Measurements from ENCODE around the gene PDGFRA. TPM values are rescaled to one million over a fixed set of nuclear protein-coding genes. Genes with fewer than 3 reads are reported as not detected.
"Not testable (repeated sequence)": the region's sequence is repeated elsewhere in the genome, so short reads cannot be mapped to it uniquely, and the experiment has no call there.

PDGFRA gene
- total RNA-seq, 1 experiment from 2014 or later = 10.8 TPM

DNA sequence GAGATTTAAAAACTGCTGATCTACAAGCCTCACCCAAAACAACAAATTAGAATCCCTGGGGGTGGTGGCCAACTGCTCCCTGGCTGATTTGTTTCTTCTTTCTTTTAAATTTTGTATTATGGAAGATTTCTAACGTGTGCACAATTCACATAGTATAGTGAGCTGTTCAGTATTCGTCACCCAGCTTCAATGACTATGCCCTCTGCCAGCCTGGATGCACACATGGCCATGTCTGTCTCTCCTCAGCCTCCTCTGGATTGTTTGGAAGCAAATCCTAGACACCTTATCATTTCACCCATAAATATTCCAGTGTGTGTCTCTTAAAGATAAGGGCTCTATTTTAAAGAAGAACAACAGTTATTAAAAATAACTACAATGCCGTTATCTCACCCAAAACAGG lies 61.9 kb downstream of the PDGFRA start:
- H3K36me3 ChIP-seq (replicated peaks; ENCODE audit: control insufficient read depth, insufficient read depth, low read length) = no peaks in the 10 kb centered on the region

DNA sequence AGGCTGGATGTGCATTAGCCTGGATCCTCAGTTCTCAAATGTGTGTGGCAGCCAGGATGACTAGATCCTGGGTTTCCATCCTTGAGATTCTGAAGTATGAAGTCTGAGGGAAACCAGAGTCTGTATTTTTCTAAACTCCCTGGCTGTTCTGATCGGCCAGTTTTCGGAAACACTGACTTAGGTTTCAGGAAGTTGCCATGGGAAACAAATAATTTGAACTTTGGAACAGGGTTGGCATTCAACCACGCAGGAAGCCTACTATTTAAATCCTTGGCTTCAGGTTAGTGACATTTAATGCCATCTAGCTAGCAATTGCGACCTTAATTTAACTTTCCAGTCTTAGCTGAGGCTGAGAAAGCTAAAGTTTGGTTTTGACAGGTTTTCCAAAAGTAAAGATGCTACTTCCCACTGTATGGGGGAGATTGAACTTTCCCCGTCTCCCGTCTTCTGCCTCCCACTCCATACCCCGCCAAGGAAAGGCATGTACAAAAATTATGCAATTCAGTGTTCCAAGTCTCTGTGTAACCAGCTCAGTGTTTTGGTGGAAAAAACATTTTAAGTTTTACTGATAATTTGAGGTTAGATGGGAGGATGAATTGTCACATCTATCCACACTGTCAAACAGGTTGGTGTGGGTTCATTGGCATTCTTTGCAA lies 67.6 kb downstream of the PDGFRA start:
- H3K4me3 ChIP-seq (ENCODE audit: insufficient read depth, low read depth, low read length) = no peak overlapping the region
- no peaks in the 10 kb centered on the region for H3K27me3 ChIP-seq (ENCODE audit: control insufficient read depth, insufficient read depth, low read length)
- no peaks in the 10 kb centered on the region for H3K36me3 ChIP-seq (replicated peaks; ENCODE audit: control insufficient read depth, insufficient read depth, low read length)
- DNase-seq = no peak

More for the DNA sequence above, 61.9 kb downstream of the PDGFRA start:
- no peaks in the 10 kb centered on the region for H3K27me3 ChIP-seq (ENCODE audit: control insufficient read depth, insufficient read depth, low read length)
- no peak overlapping the region for H3K4me3 ChIP-seq (ENCODE audit: insufficient read depth, low read depth, low read length)
- no peak for DNase-seq

DNA sequence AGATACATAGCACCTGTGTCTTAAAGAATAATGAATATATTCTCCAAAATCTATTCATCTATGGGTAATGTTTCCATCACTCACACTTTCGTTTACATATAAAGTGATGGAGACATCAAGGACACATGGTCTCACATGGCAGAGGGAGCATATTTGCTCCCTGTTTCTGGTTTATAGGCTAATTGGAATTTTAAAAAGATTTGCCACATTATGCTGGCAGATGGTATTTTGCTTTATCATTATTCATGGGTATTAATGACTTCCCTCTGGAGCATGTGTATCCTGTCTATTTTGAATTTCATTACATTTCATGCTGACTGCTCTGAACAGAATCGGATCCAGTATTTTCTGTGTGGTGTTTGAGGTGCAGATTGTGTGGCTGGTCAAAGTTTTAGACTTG lies 79.0 kb downstream of the PDGFRA start:
- H3K27me3 ChIP-seq (ENCODE audit: control insufficient read depth, insufficient read depth, low read length) = no peaks in the 10 kb centered on the region
- H3K4me3 ChIP-seq (ENCODE audit: insufficient read depth, low read depth, low read length) = no peak overlapping the region
- H3K36me3 ChIP-seq (replicated peaks; ENCODE audit: control insufficient read depth, insufficient read depth, low read length) = no peaks in the 10 kb centered on the region
- no peak for DNase-seq

DNA sequence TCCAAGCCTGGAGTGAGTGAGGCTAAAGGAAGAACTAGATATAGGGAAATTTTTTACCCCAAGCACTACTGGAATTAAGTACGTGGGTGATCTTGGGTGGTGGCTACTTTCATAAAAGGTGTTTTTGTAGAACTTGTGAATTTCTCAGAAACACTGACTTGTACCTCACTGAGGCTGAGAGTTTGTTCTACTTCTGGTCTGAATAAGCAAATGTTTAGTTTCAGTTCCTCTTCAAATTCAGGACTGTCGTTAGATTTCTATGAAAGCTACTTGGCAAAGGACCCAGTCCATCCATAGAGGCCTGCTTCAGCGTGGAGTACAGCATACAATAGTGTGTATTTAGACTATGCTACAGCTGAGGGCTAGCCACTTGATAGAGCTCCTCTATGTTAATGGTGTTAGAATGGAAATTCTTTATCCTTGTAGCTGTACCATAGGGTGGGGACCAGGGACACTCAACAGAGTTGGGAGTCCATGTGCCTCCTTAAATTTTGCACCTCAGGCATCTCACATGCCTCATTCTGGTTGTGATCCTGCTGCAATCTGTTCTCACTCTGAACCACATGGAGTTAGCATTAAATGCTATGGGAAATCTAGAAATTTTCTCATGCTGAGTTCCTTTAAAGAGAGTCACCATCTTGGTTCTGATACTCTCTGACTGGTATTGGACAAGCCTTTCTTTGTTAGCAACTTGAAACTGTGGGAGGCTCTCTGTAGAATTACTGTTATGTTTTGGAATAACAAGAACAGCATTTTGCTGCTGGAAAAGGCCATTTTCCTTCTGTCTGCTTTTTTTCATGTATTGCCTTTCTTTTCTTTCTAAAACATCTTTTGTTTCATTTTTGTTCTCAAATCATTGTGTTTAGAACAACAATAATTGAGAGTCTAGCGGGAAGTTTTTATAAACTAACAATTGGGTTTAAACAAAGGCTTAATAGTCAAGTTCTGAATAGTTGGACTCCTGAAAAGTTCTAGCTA lies 86.8 kb downstream of the PDGFRA start:
- Histone ChIP-seq H3K27me3 (ENCODE audit: control insufficient read depth, insufficient read depth, low read length) (no peaks in the 10 kb centered on the region), H3K36me3 (replicated peaks; ENCODE audit: control insufficient read depth, insufficient read depth, low read length) (no peaks in the 10 kb centered on the region), H3K4me3 (ENCODE audit: insufficient read depth, low read depth, low read length) (no peak overlapping the region)
- no peak for DNase-seq

DNA sequence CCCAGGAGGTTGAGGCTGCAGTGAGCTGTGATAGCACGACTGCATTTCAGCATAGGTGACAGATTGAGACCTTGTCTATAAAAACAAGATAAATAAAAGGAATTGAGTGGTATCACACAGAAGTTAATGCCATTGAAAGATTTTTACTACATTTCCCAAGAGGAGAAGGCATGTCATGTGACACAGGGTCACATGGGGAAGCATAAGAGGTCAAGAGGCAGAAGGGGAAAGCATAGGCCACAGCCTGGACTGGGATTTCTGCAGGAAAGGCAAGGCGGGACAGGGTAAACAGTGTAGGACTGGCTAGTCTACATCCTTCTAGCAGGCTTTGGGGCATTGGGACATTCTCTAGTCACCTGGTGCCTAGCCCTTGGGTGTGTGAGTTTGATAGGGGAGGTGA lies 88.6 kb downstream of the PDGFRA start:
- H3K4me3 ChIP-seq (ENCODE audit: insufficient read depth, low read depth, low read length) = no peak overlapping the region
- no peaks in the 10 kb centered on the region for H3K27me3 ChIP-seq (ENCODE audit: control insufficient read depth, insufficient read depth, low read length)
- no peaks in the 10 kb centered on the region for H3K36me3 ChIP-seq (replicated peaks; ENCODE audit: control insufficient read depth, insufficient read depth, low read length)
- DNase-seq = no peak

DNA sequence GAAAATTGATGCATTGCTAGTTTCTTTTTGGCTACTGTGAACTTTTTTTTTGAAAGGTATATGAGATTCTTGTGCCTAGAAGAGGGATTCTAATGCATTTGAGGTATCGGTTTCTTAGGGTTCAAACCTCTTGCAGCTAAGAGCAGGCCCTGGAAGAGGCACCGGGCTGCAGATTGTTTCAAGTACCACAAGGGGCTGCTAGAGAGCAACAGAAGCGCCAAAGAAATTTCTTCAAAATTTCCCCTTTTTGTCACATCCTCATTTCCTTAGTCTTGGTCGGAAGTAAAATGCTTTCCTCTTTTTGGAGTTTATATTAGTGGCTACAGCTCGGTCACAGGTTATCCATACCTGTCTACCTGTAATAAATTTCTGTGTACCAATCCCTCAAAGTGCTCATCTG lies 89.8 kb downstream of the PDGFRA start:
- Histone ChIP-seq H3K36me3 (replicated peaks; ENCODE audit: control insufficient read depth, insufficient read depth, low read length) (no peaks in the 10 kb centered on the region), H3K27me3 (ENCODE audit: control insufficient read depth, insufficient read depth, low read length) (no peaks in the 10 kb centered on the region), H3K4me3 (ENCODE audit: insufficient read depth, low read depth, low read length) (no peak overlapping the region)
- peak; percentile 46 for DNase-seq

DNA sequence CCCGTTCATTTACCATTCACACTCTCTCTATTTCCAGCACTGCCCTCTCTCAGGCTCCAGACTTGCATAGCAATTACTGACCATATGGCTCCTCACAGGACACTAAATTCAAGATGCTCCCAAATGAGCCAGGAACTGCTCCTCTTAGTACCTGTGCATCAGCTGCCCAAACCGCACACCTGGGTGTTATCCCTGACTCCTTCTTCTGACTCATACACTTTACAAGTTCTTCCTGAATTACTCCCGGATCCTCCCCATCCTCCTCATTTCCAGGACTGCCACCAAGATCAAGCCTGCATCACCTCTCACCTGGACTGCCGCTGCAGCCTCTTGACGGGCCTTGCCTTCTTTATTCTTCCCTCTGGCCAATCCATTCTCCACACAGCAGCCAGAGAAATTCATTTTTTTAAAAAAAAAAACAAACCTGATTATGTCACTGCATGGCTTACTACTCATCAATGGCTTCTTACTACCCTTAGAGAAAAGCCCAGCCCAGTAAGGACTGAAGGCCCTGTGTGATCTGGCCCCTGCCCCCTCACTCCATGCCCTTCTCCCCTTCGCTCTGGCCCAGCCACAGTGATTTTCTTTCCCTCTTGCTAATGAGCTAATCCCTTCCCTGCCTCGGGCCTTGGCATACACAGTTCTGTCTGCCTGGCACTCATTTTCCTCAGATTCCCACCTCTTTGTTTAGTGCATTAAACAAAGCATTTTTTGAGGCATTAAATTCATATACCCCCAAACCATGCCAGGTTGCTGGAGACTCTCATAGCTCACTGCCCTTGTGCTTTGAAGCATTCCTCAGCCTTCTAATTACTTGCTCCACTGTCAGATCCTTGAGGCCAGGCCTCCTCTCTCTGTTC lies 92.0 kb downstream of the PDGFRA start:
- no peak overlapping the region for H3K4me3 ChIP-seq (ENCODE audit: insufficient read depth, low read depth, low read length)
- no peak for DNase-seq
- no peaks in the 10 kb centered on the region for H3K27me3 ChIP-seq (ENCODE audit: control insufficient read depth, insufficient read depth, low read length)
- H3K36me3 ChIP-seq (replicated peaks; ENCODE audit: control insufficient read depth, insufficient read depth, low read length) = no peaks in the 10 kb centered on the region

DNA sequence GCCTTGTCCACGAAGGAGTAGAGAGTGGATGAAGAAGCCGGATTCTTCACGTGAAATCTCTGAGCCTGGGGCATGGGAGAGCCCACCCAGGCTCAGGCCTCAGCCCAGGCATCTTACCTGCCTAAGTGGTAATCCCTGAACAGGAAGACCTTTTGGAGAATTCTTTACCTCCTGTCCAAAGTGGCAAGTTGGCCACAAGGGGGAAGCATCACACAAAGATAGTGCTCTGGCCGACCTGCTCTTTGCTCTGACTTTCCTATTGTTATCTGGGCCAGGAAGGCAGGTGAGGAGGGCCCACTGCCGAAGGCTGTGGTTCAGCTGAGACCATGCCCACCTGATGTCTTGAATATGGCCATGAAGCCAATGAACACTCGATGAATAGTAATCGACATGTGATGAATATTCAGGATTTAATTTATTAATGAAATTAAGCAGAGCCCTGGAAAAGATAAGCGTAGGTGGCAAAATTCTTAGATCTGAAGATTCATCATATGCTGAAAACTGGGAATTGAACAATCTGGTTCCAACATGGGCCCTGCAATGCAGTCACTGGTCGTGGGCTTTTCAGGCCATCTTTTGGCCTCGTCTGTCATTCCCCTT lies 93.8 kb downstream of the PDGFRA start:
- DNase-seq = peak; percentile 83
- H3K36me3 ChIP-seq (replicated peaks; ENCODE audit: control insufficient read depth, insufficient read depth, low read length) = no peaks in the 10 kb centered on the region
- H3K4me3 ChIP-seq (ENCODE audit: insufficient read depth, low read depth, low read length) = no peak overlapping the region
- no peaks in the 10 kb centered on the region for H3K27me3 ChIP-seq (ENCODE audit: control insufficient read depth, insufficient read depth, low read length)

DNA sequence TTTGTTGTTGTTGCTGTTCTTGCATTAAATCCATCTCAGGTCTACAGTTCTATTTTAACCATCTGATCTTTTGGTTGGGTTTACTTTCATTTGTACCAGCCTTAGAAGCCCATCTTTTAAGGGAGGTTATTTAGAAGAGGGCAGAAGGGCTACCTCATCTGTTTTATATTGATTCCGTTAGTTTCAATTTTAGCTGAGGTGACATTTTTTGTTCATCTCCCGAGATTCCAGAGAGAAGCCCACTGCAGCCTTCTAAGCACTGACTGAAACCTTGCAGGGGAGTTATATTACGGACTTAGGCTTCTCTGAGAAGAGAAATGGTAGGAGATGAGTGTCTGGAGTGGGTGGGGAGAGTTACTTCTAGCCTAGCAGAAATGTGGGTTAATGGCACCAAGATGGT lies 101.8 kb downstream of the PDGFRA start:
- no peak for DNase-seq
- Histone ChIP-seq H3K4me3 (ENCODE audit: insufficient read depth, low read depth, low read length) (no peak overlapping the region), H3K27me3 (ENCODE audit: control insufficient read depth, insufficient read depth, low read length) (no peaks in the 10 kb centered on the region), H3K36me3 (replicated peaks; ENCODE audit: control insufficient read depth, insufficient read depth, low read length) (no peaks in the 10 kb centered on the region)

DNA sequence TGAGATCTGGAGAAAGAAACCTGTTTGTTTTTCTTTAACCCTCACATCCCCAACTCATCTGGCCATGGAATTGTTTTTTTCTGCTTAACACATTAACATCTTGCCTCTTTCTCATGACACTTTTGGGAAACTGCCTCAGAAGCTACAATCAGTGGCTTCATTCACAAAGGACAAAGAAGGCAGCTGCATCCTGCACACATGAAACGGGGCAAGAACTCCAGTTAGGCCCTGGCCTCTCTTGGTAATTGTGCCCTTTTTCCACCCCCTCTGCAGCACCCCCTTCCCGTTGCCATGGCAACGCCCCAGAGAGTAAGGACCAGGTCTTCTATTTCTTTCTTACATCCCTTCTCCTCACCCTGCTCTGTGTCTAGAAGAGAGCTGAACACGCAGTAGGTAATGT lies 103.4 kb downstream of the PDGFRA start:
- H3K4me3 ChIP-seq (ENCODE audit: insufficient read depth, low read depth, low read length) = no peak overlapping the region
- H3K27me3 ChIP-seq (ENCODE audit: control insufficient read depth, insufficient read depth, low read length) = no peaks in the 10 kb centered on the region
- no peaks in the 10 kb centered on the region for H3K36me3 ChIP-seq (replicated peaks; ENCODE audit: control insufficient read depth, insufficient read depth, low read length)
- DNase-seq = no peak

DNA sequence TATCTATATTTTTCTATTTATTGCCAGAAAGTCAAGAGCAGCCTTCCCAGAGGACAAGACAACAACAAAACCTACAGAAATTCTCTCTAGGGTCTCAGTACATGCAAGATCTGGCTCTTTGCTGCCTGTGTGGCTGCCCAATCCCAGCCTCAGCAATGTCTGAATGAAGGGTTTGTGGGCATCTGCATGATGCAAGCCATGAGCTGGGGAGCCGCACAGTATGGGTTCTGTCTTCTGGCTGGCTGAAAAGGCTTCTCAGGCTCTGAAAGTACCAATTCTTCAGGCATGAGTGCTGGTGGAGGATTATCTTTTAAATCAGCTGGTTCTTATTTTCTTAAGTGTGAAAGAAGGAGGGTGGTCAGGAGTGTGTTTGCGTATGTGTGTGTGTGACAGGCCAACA lies 104.6 kb downstream of the PDGFRA start:
- Histone ChIP-seq H3K4me3 (ENCODE audit: insufficient read depth, low read depth, low read length) (no peak overlapping the region), H3K36me3 (replicated peaks; ENCODE audit: control insufficient read depth, insufficient read depth, low read length) (no peaks in the 10 kb centered on the region), H3K27me3 (ENCODE audit: control insufficient read depth, insufficient read depth, low read length) (no peaks in the 10 kb centered on the region)
- DNase-seq = no peak

DNA sequence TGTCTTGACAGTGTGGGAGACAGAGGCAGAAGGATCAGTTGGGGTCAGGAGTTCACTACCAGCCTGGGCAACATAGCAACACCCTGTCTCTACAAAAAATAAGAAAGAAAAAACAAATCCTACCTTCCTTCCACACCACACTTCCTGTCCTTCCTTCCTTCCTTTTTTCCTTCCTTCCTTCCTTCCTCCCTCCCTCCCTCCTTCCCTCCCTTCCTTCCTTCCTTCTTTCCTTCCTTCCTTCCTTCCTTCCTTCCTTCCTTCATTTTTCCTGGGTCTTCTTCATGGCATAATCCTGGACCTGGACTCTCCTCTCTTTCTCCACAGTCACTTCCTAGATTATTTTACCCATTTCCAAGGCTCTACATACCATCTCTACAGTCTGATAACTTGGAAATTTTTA lies 105.7 kb downstream of the PDGFRA start:
- not testable (repeated sequence) for H3K27me3 ChIP-seq (ENCODE audit: control insufficient read depth, insufficient read depth, low read length); DNase-seq; H3K36me3 ChIP-seq (replicated peaks; ENCODE audit: control insufficient read depth, insufficient read depth, low read length); H3K4me3 ChIP-seq (ENCODE audit: insufficient read depth, low read depth, low read length)

DNA sequence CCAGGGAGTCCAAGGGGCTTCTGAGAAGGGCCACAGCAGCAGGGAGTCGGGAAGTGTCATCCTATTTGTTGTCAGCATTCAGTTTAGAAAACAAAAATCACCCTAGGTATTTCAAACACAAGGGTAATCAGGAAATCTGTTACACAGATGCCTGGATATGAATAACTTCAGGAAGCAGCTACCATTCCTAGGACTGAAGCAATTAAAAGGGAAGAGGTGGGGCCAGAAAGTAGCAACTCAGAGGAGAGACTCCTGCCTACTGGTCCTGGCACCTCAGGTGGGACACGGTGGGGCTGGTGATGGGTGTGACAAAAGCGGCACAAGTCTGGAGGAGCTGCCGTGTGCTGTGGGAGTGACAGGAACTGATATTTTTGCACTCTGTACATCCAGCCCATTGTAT lies 107.9 kb downstream of the PDGFRA start:
- Histone ChIP-seq H3K4me3 (ENCODE audit: insufficient read depth, low read depth, low read length) (no peak overlapping the region), H3K27me3 (ENCODE audit: control insufficient read depth, insufficient read depth, low read length) (no peaks in the 10 kb centered on the region), H3K36me3 (replicated peaks; ENCODE audit: control insufficient read depth, insufficient read depth, low read length) (no peaks in the 10 kb centered on the region)
- no peak for DNase-seq

DNA sequence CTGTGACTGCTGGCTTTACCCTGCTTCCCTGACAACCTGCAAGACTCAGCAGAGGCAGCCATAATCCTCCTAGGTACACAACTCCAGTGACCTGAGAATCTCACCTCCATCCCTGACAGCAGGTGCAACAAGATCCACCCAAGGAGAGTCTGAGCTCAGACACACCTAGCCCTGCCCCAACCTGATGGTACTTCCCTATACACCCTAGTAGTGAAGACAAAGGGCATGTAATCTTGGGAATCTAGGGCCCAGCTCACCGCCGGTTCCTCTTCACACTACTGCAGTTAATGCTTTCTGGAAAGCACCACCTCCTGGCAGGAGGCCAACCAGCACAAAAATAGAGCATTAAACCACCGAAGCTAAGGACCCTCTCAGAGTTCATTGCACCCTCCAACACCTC lies 113.0 kb downstream of the PDGFRA start:
- not testable (repeated sequence) for H3K27me3 ChIP-seq (ENCODE audit: control insufficient read depth, insufficient read depth, low read length); H3K4me3 ChIP-seq (ENCODE audit: insufficient read depth, low read depth, low read length); DNase-seq; H3K36me3 ChIP-seq (replicated peaks; ENCODE audit: control insufficient read depth, insufficient read depth, low read length)

Data from H7 (cell line).